GM12864 (cell line): ENCODE data around the gene C2orf74.

ENCODE experiments used
- DNase-seq: peaks from one replicate; pipeline ENCODE4 v3.0.0-alpha.2; 2011; ENCODE audit warnings: low read depth
- H3K4me3 ChIP-seq: 2 replicates; pipeline ENCODE4 v1.5.1; 2011; ENCODE audit warnings: mild to moderate bottlenecking, low read depth, low read length, control low read depth
- TF ChIP-seq, protein P1 (sequence below): IDR thresholded peaks from 2 replicates; pipeline ENCODE4 v1.5.1; 2011; ENCODE audit warnings: low read depth, mild to moderate bottlenecking, moderate library complexity, low read length, control low read depth, inconsistent platforms; ENCODE audit errors: missing control alignments

The C2orf74 gene

DNA sequence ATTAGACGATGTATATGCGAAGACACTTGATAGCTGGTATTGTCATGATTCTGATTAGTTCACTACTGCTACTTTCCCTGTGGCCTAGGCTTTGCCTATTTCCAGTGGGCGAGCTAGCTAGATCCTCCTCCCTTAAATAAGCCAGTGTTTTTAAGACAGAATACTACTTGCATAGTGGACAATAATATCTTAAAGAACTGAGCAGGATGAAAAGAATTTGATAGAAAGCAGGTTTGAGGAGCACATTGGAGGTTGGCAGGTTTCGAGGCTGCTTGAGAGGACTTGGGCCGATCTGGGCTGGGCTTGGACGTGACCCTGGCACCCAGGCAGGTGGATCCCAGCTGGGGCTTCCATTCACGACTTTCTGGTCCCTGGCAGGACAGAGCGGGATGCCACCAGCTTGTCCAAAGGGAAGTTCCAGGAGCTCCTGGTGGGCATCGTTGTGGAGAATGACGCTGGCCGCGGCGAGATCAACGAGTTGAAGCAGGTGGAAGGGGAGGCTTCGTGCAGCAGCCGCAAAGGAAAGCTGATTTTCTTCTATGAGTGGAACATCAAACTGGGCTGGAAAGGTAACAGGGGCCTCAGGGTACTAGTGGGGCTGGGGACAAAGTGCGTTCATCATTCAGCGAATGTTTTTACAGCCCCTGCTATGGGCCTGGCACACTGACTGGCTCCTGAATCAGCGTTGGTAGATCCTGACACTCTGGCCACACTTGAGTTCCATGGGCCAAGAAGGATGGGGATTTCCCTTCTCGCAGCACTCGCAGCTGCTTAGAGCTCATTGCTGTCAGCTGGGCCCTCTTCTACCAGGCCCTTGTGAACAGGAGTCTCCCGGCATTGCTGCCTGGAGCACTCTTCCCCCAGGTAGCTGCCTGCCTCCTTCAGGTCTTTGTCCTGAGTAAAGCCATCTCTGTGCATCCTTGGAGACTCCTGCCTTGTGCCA lies 16.9 kb downstream of the C2orf74 start:
- TF ChIP-seq, protein P1, sequence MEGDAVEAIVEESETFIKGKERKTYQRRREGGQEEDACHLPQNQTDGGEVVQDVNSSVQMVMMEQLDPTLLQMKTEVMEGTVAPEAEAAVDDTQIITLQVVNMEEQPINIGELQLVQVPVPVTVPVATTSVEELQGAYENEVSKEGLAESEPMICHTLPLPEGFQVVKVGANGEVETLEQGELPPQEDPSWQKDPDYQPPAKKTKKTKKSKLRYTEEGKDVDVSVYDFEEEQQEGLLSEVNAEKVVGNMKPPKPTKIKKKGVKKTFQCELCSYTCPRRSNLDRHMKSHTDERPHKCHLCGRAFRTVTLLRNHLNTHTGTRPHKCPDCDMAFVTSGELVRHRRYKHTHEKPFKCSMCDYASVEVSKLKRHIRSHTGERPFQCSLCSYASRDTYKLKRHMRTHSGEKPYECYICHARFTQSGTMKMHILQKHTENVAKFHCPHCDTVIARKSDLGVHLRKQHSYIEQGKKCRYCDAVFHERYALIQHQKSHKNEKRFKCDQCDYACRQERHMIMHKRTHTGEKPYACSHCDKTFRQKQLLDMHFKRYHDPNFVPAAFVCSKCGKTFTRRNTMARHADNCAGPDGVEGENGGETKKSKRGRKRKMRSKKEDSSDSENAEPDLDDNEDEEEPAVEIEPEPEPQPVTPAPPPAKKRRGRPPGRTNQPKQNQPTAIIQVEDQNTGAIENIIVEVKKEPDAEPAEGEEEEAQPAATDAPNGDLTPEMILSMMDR: no peak
- peak overlapping the region; percentile 77 for H3K4me3 ChIP-seq
- no peak for DNase-seq

DNA sequence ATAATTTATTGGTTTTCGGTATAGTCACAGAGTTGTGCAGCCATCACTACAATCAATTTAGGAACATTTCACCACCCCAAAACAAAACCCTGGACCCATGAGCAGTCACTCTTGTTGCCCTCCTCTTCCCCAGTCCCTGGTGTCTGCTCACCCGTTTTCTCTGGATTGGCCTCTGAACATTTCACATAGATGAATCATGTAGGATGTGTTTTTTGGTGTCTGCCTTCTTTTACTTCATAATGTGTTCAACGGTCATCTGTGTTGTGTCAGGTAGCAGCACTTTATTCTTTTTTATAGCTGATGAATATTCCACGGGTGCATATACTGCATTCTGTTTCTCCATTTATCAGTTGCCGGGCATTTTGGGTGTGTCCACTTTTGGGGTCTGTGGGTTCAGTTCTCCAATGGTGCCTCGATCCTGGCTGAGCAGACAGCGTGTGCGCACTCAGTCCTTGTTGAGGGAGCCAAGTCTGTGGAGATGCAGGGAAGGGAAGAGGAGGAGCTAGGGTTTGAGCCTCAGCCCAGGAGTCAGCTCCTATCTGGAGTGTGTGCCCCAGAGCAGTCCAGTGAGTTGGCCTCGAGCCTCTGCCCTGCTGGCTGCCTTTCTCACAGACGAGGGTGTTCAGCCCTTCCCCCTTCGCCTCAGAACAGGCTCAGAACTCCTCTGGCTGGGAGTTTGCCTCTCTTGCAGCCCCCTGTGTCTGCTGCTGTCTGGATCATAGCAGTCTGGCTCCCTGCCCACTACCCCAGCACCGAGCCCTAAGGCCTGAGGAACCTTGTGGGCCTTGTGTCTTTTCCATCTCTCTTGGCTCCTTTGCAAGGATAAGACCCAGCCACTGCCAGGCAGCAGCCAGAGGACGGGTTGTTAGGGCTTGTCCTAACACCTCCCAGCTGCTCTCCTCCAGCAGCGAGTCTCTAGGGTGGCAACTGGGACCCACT lies 18.0 kb downstream of the C2orf74 start:
- TF ChIP-seq, protein P1: no peak
- H3K4me3 ChIP-seq: peak overlapping the region; percentile 77; the same call in 1 of the 2 replicates
- DNase-seq: no peak

DNA sequence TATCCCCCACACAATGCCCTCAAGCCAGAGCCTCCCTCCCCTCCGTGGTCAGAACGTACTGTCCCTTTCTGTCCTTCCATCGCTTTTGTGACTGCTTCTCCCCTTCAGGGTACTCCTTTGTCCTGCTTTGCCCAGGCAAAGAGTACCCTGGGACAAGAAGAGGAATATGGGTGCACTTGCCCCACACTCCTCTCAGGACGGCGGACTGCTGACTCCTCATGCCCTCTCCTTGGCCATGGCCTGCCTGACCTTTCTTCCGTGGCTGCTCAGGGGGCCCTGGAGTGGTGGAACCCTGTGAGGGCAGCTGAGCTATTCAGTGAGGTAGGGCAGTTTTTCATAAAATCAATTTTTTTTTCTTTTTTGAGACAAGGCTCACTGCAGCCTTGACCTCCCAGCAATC lies 18.7 kb downstream of the C2orf74 start:
- no peak overlapping the region for H3K4me3 ChIP-seq
- no peak for DNase-seq
- TF ChIP-seq, protein P1: no peak

DNA sequence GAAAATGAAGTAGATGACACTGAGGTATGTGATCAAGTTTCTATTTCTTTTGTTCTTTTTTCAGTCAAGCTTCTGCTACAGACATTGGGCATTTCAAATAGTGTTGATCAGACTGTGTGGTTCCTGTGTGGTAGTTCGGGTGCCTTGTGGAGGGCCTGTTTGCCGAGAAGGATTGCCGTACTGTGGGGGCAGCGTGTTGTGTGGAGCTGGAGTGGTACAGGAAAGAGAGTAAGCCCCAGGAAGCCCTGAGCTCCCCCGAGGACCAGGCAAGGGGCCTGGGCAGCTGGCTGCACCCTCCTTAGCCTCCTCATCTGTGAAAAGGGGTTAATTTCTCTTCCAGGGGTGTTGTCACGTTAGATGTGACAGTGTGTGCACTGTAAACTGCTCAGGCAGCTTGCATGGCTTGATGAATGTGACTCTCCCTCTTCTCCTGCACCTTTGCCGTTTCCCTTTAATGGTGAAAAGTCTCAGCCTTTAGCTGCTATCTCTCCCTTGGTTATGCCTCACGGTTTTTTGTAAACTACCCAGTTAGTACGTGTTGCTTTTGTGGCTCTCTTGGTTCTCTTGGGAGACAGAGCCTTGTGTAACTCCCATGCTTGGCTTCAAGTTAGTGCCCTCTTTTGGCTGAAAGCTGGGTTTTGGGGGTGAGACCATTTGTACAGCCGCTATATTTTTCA lies 19.5 kb downstream of the C2orf74 start:
- DNase-seq: no peak
- TF ChIP-seq, protein P1: no peak
- no peak overlapping the region for H3K4me3 ChIP-seq

DNA sequence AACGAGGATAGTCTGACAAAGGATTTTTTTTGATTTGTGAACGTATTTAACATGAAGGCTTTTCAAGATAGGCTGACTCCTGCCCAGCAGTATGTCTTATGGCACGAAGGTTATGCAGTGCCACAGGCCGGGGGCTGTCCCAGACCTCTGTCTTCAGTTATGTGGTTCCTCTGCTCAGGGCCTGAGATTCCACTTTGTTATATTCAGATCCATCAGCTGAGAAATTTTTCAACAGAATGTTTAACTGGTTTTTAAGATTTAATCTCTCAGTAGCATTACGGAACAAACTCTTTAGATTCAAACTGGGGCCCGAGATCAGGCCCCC lies 20.0 kb downstream of the C2orf74 start:
- TF ChIP-seq, protein P1: no peak
- H3K4me3 ChIP-seq: no peak overlapping the region
- DNase-seq: no peak

GRCh38 chr2:61183795-61184194 lies 21.8 kb downstream of the C2orf74 start:
- no peak for DNase-seq
- TF ChIP-seq, protein P1: no peak
- no peak overlapping the region for H3K4me3 ChIP-seq
